SK-N-MC (cell line): Measurements from ENCODE around the gene LRRC27.

ENCODE experiments used
- DNase-seq: peaks from one replicate; pipeline ENCODE4 v3.0.0-alpha.2; 2011; ENCODE audit warnings: low read depth, low spot score
- H3K27ac ChIP-seq: fragments of 200-600 bp; sonication (generic); 2 replicates; pipeline ENCODE4 v1.5.1; 2016; ENCODE audit warnings: mixed run types
- H3K36me3 ChIP-seq: fragments of 200-600 bp; sonication (generic); 2 replicates; pipeline ENCODE4 v1.6.1; 2017; ENCODE audit warnings: antibody characterized with exemption, low read length, mixed read lengths; ENCODE audit not compliant: insufficient read depth
- H3K4me3 ChIP-seq: fragments of 200-600 bp; sonication (generic); 2 replicates; pipeline ENCODE4 v1.5.1; 2016
- H3K9ac ChIP-seq: fragments of 200-600 bp; sonication (generic); 2 replicates; pipeline ENCODE4 v1.8.0; 2017; ENCODE audit warnings: mixed run types, mixed read lengths; ENCODE audit not compliant: insufficient read length
- H3K9me3 ChIP-seq: fragments of 200-600 bp; sonication (generic); 2 replicates; pipeline ENCODE4 v1.6.1; 2017; ENCODE audit warnings: low read depth, mild to moderate bottlenecking, antibody characterized with exemption, low read length, moderate library complexity, mixed read lengths
- EZH2 ChIP-seq: fragments of 200-600 bp; sonication (generic); IDR thresholded peaks from one replicate; pipeline ENCODE4 v1.6.1; 2017; ENCODE audit warnings: antibody characterized with exemption
- FOXP2 ChIP-seq: optimal IDR thresholded peaks from 2 replicates; pipeline ENCODE3; 2011; ENCODE audit warnings: mild to moderate bottlenecking, moderate library complexity; ENCODE audit not compliant: insufficient read depth; ENCODE audit errors: extremely low read length, control extremely low read depth
- POLR2AphosphoS5 ChIP-seq: IDR thresholded peaks from 2 replicates; pipeline ENCODE4 v1.6.1; 2012; ENCODE audit warnings: mild to moderate bottlenecking, low read depth, low read length, borderline replicate concordance

LRRC27 gene

GRCh38 chr10:132305654-132306342 is 26.2 kb upstream of the LRRC27 start:
- Histone ChIP-seq H3K9me3 (no peaks in the 10 kb centered on the region), H3K27ac (no peak overlapping the region), H3K9ac (no peak overlapping the region), H3K36me3 (no peaks in the 10 kb centered on the region), H3K4me3 (no peak overlapping the region)
- no peak for DNase-seq
- TF ChIP-seq FOXP2 (no peak), EZH2 (no peak), POLR2AphosphoS5 (no peak)

DNA sequence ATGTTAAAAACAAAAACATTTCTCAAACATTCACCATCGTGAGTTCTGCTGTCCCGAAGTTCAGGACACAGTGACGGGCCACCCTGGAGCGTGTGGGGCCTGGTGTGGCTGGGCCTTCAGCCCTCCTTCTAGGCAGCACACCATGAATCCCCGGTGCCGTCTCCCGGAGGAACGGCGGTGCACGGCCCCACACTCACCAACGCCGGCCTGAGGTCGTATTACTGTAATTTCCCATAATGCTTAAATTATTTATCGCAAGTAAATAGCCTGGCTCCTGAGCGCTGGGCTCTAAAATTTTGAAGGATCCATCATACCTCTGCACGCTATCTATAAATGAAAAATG is 25.7 kb upstream of the LRRC27 start:
- no peak for DNase-seq
- TF ChIP-seq EZH2 (no peak), FOXP2 (no peak), POLR2AphosphoS5 (no peak)
- Histone ChIP-seq H3K36me3 (no peaks in the 10 kb centered on the region), H3K9ac (no peak overlapping the region), H3K27ac (no peak overlapping the region), H3K9me3 (no peaks in the 10 kb centered on the region), H3K4me3 (no peak overlapping the region)

- no peak overlapping the region for H3K27ac ChIP-seq
- no peaks in the 10 kb centered on the region for H3K36me3 ChIP-seq
- no peak overlapping the region for H3K9ac ChIP-seq
- TF ChIP-seq EZH2, result no peak
- TF ChIP-seq FOXP2, result no peak
- no peak for TF ChIP-seq POLR2AphosphoS5
- DNase-seq, result no peak
- peak overlapping the region; percentile 49 for H3K4me3 ChIP-seq
- no peaks in the 10 kb centered on the region for H3K9me3 ChIP-seq
Observed at GRCh38 chr10:132306864-132307751, 24.9 kb upstream of the LRRC27 start.

DNA sequence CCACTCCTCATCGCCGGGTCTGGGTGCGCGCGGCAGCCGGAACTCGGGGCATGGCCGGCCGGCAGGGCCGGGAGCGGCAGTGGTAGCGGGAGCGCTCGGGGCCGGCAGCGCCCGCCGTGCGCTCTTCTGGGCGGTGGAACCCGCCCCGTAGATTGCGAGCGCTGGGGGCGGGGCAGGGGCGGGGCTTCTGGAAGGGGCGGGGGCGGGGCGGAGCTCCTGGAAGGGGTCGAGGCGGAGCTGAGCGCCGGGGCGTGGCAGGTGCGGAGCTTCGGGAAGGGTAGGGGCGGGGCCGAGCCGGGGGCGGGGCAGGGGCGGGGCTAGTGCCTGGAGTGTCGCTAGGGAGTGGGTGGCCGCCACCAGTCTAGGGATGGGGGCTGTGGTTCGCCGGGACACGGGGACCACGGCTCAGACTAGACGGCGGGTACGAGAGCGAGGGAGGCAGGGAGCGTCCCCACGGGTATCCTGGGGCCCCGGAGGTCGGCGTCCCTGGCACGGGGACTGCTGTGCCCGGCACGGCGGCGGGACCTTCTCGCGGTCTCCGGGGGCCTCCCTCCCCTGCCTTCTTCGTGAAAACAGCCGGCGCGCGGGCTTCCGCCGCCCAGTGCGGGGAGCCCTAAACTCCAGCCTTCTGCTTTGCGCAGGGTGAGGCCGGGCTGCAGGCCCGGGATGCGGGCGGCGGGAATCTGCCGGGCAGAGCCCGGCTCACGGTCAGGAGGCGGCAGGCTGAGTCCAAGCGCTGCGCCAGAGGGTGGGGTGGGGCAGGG is 24.0 kb upstream of the LRRC27 start, which contains the start of gene STK32C:
Gene STK32C (minus strand): TSS at position 128 of the 764 bp plus-strand sequence. CDS start 117 bp downstream, at position 11.
- no peak for TF ChIP-seq FOXP2
- no peak for TF ChIP-seq POLR2AphosphoS5
- no peak for DNase-seq
- no peak within 1 kb of the TSS for H3K9ac ChIP-seq

DNA sequence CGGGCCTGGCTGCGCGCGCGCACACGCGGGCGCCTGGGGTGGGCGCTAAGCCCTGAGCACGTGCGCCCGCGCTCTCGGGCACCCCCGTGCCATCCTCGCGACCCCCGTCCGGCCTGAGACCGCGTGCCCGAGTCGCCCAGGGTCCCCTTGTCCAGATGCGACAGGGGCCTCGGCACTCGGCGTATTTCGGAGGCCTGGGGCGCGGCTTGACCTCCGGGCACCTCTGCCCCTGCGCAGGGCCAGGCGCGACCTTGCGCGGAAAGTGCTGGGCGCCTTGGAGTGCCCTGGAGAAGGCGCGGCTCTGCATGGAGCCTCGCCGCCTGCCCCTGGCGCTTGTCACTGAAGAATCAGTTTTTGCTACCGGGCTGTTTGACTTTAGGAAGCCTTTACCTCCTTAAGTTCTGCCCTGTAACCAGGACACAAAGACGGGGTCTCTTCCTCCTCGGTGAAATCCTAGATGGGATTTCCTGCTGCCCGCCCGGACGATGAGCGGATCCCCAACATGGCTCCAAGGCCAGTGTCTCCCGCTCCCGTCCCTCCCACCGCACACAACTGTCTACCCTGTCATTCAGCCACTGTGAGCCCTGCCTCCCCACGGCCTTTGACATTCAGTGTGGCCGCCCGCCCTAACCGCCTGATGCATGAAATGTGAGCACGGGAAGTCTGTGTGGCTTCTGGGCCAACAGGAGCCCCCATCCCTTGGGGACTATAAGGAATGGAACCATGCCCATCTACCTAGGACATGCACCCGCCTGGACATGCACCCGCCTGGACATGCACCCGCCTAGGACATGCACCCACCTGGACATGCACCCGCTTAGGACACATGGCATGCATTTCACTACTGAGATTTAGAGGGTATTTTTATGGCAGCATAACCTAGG is 23.2 kb upstream of the LRRC27 start:
- H3K9me3 ChIP-seq, result no peaks in the 10 kb centered on the region
- no peaks in the 10 kb centered on the region for H3K36me3 ChIP-seq
- H3K27ac ChIP-seq, result no peak overlapping the region
- TF ChIP-seq FOXP2 (no peak), POLR2AphosphoS5 (no peak), EZH2 (no peak)
- no peak for DNase-seq
- peak overlapping the region; percentile 76; the same call in 1 of the 2 replicates for H3K4me3 ChIP-seq
- H3K9ac ChIP-seq, result no peak overlapping the region

More for the DNA sequence above, 24.0 kb upstream of the LRRC27 start, which contains the start of gene STK32C:
- H3K36me3 ChIP-seq, result no peaks in the 10 kb centered on the region
- H3K27ac ChIP-seq, result no peak within 1 kb of the TSS
- H3K4me3 ChIP-seq, result peak within 1 kb of the TSS; percentile 76
- no peaks in the 10 kb centered on the region for H3K9me3 ChIP-seq

DNA sequence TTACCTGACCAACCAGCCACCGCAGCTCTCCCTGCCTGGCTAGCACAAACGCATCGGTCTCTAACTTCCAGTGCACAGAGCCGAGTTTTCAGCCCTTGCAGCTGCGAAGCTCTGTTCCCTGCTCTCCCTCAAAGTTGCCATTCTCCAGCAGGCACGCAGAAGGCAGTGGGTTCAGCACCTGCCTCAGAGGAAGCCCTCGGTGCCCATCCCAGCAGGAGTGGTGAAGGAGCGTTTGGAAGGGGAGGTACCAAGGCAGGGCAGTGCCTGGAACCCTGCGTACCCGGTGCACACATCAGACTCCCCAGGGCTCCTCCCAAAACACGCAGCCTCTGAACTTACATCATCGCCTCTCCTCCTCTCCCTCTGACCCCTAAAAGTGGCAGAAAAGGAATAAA is 22.5 kb upstream of the LRRC27 start:
- no peak for TF ChIP-seq FOXP2
- TF ChIP-seq POLR2AphosphoS5, result no peak
- no peak for TF ChIP-seq EZH2
- H3K36me3 ChIP-seq, result no peaks in the 10 kb centered on the region
- DNase-seq, result no peak
- H3K9me3 ChIP-seq, result no peaks in the 10 kb centered on the region
- no peak overlapping the region for H3K4me3 ChIP-seq
- H3K9ac ChIP-seq, result no peak overlapping the region
- H3K27ac ChIP-seq, result no peak overlapping the region

- Histone ChIP-seq H3K4me3 (no peak overlapping the region), H3K9ac (no peak overlapping the region), H3K27ac (no peak overlapping the region), H3K9me3 (no peaks in the 10 kb centered on the region), H3K36me3 (no peaks in the 10 kb centered on the region)
- no peak for DNase-seq
- TF ChIP-seq EZH2, result no peak
- TF ChIP-seq FOXP2, result no peak
- no peak for TF ChIP-seq POLR2AphosphoS5
Observed at GRCh38 chr10:132309879-132310591, 22.0 kb upstream of the LRRC27 start.
